Panc1 (cell line): ENCODE results near the gene GRIA4. TPM values are rescaled to one million over a fixed set of nuclear protein-coding genes. Genes with fewer than 3 reads are reported as not detected.

Experiments used
- ATAC-seq: fragments of 200-7000 bp; cut with Tn5 transposase; 2 replicates; pipeline ENCODE4 v1.9.1; 2020; ENCODE audit warnings: mild to moderate bottlenecking, moderate library complexity
- BruUV-seq: library from RNA; stranded (reverse); fragments of 400-500 nt; replicated peaks from 2 replicates; lab custom pipeline; 2021; lab: Mats Ljungman, UMichigan
- CTCF ChIA-PET: fragments of 300-600 bp; sonication (Branson Sonifier 250); formaldehyde crosslinking; loops from one replicate; lab custom pipeline; 2022; ENCODE audit warnings: antibody characterized with exemption; lab: Charles Lee
- POLR2A ChIA-PET: fragments of 300-600 bp; sonication (Branson Sonifier 250); formaldehyde crosslinking; loops from one replicate; lab custom pipeline; 2022; ENCODE audit warnings: antibody characterized with exemption; lab: Charles Lee
- DNase-seq: peaks from one replicate; pipeline ENCODE4 v3.0.0-alpha.2; 2010; ENCODE audit warnings: low read depth, low spot score
- H3K27ac ChIP-seq: 2 replicates; pipeline ENCODE4 v1.5.1; 2011; ENCODE audit warnings: mild to moderate bottlenecking, low read length, inconsistent platforms
- H3K27me3 ChIP-seq: fragments of 200-500 bp; sonication (Bioruptor generic); 2 replicates; pipeline ENCODE4 v1.6.0; 2014; ENCODE audit warnings: low read length, inconsistent platforms; ENCODE audit not compliant: control insufficient read depth, insufficient read depth
- H3K36me3 ChIP-seq: fragments of 200-500 bp; sonication (Bioruptor generic); 2 replicates; pipeline ENCODE4 v1.5.1; 2014; ENCODE audit warnings: inconsistent platforms, mild to moderate bottlenecking, low read length, moderate library complexity; ENCODE audit not compliant: control insufficient read depth, insufficient read depth
- H3K4me1 ChIP-seq: 2 replicates; pipeline ENCODE4 v1.5.1; 2011; ENCODE audit warnings: inconsistent platforms, mild to moderate bottlenecking, low read length, moderate library complexity; ENCODE audit not compliant: control insufficient read depth, insufficient read depth
- H3K4me3 ChIP-seq, 2 experiments: 2 replicates each; pipeline ENCODE4 v1.5.1; 2011 to 2012; ENCODE audit warnings: low read depth in 2 of 2, low read length in 2 of 2, mild to moderate bottlenecking in 2 of 2, inconsistent platforms in 1 of 2, moderate library complexity in 1 of 2
- H3K9me3 ChIP-seq: fragments of 200-500 bp; sonication (Bioruptor generic); 2 replicates; pipeline ENCODE4 v1.5.1; 2014; ENCODE audit warnings: low read depth, mild to moderate bottlenecking, inconsistent platforms, low read length, moderate library complexity; ENCODE audit not compliant: control insufficient read depth, insufficient read depth
- POLR2AphosphoS5 ChIP-seq: IDR thresholded peaks from 2 replicates; pipeline ENCODE4 v1.6.1; 2012; ENCODE audit warnings: mild to moderate bottlenecking, low read depth, low read length, moderate library complexity
- SIN3A ChIP-seq: IDR thresholded peaks from 2 replicates; pipeline ENCODE4 v1.6.1; 2012; ENCODE audit warnings: low read depth, mild to moderate bottlenecking, low read length, moderate library complexity, borderline replicate concordance; ENCODE audit not compliant: insufficient read depth
- TCF7L2 ChIP-seq: IDR thresholded peaks from 2 replicates; pipeline ENCODE4 v1.6.1; 2011; ENCODE audit warnings: mild to moderate bottlenecking, low read depth, low read length, inconsistent platforms
- in situ Hi-C: cut with HindIII; loops from 2 replicates; pipeline ENCODE4 v1.10.0; 2016; ENCODE audit warnings: low sequenced_read_pairs, low pct_unique_long_range_greater_than_20kb
- intact Hi-C: fragments of 100-400 bp; cut with micrococcal nuclease; formaldehyde crosslinking; loops from one replicate; pipeline ENCODE4 v1.10.0; 2022; ENCODE audit not compliant: unreplicated experiment
- total RNA-seq: library from RNA; stranded (reverse); gene quantifications from one replicate; pipeline ENCODE4 v1.2.1, GENCODE V29; 2021; ENCODE audit not compliant: unreplicated experiment
- TF ChIP-seq, protein P1 (sequence below): fragments of 450-650 bp; IDR thresholded peaks from 2 replicates; pipeline ENCODE4 v1.5.1; 2017; ENCODE audit warnings: mild to moderate bottlenecking
- TF ChIP-seq, protein P2 (sequence below), 2 experiments: IDR thresholded peaks; 2 replicates each; pipeline ENCODE4 v1.6.1; 2011 to 2012; ENCODE audit warnings: low read depth in 2 of 2, control low read depth in 1 of 2, low read length in 1 of 2, mild to moderate bottlenecking in 1 of 2, moderate library complexity in 1 of 2; ENCODE audit not compliant: insufficient read depth in 1 of 2

The GRIA4 gene
- total RNA-seq, 1 experiment from 2014 or later: not detected

DNA sequence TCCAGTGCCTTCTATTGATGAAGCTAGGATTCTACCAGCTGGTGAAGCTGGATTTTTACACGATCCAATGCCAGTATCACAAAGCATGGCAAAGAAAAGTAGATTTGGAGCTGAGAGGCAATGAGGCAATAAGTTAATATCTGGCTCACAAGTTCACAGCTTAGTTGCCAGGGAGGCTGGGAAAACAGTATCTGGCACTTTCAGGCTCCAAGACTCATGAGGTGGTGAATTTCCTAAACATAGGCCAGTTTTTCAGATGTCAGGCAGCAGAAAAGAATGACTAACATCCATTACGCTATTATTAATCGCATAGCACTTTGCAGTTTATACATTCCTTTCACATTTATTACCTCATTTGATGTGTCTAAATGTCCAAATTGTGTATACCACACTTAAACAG is 122.7 kb downstream of the GRIA4 start:
- H3K4me3 ChIP-seq: no peak overlapping the region
- in situ Hi-C loops (no loop called here), intact Hi-C loops (no loop called here)
- no TSS peak for BruUV-seq
- TF ChIP-seq, protein P1, sequence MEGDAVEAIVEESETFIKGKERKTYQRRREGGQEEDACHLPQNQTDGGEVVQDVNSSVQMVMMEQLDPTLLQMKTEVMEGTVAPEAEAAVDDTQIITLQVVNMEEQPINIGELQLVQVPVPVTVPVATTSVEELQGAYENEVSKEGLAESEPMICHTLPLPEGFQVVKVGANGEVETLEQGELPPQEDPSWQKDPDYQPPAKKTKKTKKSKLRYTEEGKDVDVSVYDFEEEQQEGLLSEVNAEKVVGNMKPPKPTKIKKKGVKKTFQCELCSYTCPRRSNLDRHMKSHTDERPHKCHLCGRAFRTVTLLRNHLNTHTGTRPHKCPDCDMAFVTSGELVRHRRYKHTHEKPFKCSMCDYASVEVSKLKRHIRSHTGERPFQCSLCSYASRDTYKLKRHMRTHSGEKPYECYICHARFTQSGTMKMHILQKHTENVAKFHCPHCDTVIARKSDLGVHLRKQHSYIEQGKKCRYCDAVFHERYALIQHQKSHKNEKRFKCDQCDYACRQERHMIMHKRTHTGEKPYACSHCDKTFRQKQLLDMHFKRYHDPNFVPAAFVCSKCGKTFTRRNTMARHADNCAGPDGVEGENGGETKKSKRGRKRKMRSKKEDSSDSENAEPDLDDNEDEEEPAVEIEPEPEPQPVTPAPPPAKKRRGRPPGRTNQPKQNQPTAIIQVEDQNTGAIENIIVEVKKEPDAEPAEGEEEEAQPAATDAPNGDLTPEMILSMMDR: no peak
- no peak for TF ChIP-seq TCF7L2
- no peak for TF ChIP-seq POLR2AphosphoS5
- TF ChIP-seq, protein P2, sequence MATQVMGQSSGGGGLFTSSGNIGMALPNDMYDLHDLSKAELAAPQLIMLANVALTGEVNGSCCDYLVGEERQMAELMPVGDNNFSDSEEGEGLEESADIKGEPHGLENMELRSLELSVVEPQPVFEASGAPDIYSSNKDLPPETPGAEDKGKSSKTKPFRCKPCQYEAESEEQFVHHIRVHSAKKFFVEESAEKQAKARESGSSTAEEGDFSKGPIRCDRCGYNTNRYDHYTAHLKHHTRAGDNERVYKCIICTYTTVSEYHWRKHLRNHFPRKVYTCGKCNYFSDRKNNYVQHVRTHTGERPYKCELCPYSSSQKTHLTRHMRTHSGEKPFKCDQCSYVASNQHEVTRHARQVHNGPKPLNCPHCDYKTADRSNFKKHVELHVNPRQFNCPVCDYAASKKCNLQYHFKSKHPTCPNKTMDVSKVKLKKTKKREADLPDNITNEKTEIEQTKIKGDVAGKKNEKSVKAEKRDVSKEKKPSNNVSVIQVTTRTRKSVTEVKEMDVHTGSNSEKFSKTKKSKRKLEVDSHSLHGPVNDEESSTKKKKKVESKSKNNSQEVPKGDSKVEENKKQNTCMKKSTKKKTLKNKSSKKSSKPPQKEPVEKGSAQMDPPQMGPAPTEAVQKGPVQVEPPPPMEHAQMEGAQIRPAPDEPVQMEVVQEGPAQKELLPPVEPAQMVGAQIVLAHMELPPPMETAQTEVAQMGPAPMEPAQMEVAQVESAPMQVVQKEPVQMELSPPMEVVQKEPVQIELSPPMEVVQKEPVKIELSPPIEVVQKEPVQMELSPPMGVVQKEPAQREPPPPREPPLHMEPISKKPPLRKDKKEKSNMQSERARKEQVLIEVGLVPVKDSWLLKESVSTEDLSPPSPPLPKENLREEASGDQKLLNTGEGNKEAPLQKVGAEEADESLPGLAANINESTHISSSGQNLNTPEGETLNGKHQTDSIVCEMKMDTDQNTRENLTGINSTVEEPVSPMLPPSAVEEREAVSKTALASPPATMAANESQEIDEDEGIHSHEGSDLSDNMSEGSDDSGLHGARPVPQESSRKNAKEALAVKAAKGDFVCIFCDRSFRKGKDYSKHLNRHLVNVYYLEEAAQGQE (IDR thresholded peaks at IDR 0.05; ENCODE audit: insufficient read depth in 1 of 2, low read depth in 2 of 2, low read length in 1 of 2): no peak
- TF ChIP-seq SIN3A: no peak
- H3K27me3 ChIP-seq: no peaks in the 10 kb centered on the region
- no peaks in the 10 kb centered on the region for H3K4me1 ChIP-seq
- POLR2A ChIA-PET: no interaction called here
- no peak for ATAC-seq
- H3K27ac ChIP-seq: no peak overlapping the region
- CTCF ChIA-PET: no interaction called here
- DNase-seq: no peak
- H3K9me3 ChIP-seq: no peaks in the 10 kb centered on the region
- H3K36me3 ChIP-seq: no peaks in the 10 kb centered on the region

DNA sequence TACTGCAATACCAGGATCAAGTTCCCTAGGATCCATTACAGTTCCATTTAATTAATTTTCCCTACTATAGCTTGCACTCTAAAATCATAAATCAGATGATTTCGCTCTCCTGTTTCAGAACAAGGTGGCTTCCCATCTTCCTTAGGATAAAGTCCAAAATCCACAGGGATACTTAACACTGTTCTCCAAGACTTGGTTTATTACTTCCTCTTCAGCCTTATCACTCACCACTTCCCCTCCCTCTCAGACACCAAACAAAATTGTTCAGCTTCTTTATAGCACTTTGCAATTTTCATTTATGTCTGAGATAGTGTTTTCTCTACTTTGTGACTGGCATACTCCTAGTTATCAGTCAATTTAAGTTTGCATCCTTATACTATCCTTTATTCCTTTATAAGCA is 124.6 kb downstream of the GRIA4 start:
- in situ Hi-C loops: no loop called here
- no peaks in the 10 kb centered on the region for H3K4me1 ChIP-seq
- DNase-seq (no peak), ATAC-seq (no peak)
- intact Hi-C loops: no loop called here
- H3K36me3 ChIP-seq: no peaks in the 10 kb centered on the region
- no peak overlapping the region for H3K27ac ChIP-seq
- ChIA-PET POLR2A (interaction anchor here (0.7 kb wide), 1 partner anchor 232 kb away, joined by 5 read pairs; no protein-coding TSS in a partner anchor), CTCF (no interaction called here)
- BruUV-seq: no TSS peak
- H3K9me3 ChIP-seq: no peaks in the 10 kb centered on the region
- TF ChIP-seq, protein P1: no peak
- TF ChIP-seq POLR2AphosphoS5: no peak
- TF ChIP-seq, protein P2 (IDR thresholded peaks at IDR 0.05; ENCODE audit: insufficient read depth in 1 of 2, low read depth in 2 of 2, low read length in 1 of 2): no peak
- no peak for TF ChIP-seq SIN3A
- TF ChIP-seq TCF7L2: no peak
- no peak overlapping the region for H3K4me3 ChIP-seq
- H3K27me3 ChIP-seq: no peaks in the 10 kb centered on the region
